Measurements from ENCODE around the gene CLDN9. TPM values are rescaled to one million over a fixed set of nuclear protein-coding genes. Genes with fewer than 3 reads are reported as not detected.
A peak's percentile ranks its signal among the peaks of the same experiment; 100 is the strongest.

CLDN9 gene
- total and polyA plus RNA-seq, 2 experiments from 2014 or later = 3.5 to 8.9 TPM

- H2AFZ ChIP-seq = peak within 1 kb of the TSS; percentile 63
- peak; percentile 75 for DNase-seq (ENCODE audit: low spot score)
- no peak for TF ChIP-seq EZH2 (IDR thresholded peaks at IDR 0.05; ENCODE audit: borderline replicate concordance)
- no peak for TF ChIP-seq CTCF (IDR thresholded peaks at IDR 0.05; ENCODE audit: poor library complexity)
- TF ChIP-seq EZH2phosphoT487 (IDR thresholded peaks at IDR 0.05; ENCODE audit: low read depth, severe bottlenecking, unreplicated experiment) = peak; percentile 6
- H3K4me2 ChIP-seq = peak within 1 kb of the TSS; percentile 90
- H3K9me2 ChIP-seq (replicated peaks; ENCODE audit: insufficient read depth) = no peaks in the 10 kb centered on the region
- 16% methylated on average over 16 of the region's 44 CpGs for WGBS (ENCODE audit: low lambda C conversion rate, missing lambda C conversion rate)
- no peaks in the 10 kb centered on the region for H3K4me1 ChIP-seq (ENCODE audit: insufficient read depth)
- H3K27ac ChIP-seq = no peak within 1 kb of the TSS
- H3K79me2 ChIP-seq = no peaks in the 10 kb centered on the region
- no peaks in the 10 kb centered on the region for H3K9me3 ChIP-seq (ENCODE audit: low read depth)
- no peaks in the 10 kb centered on the region for H4K20me1 ChIP-seq (ENCODE audit: insufficient read depth, poor library complexity, severe bottlenecking)
- H3K27me3 ChIP-seq = peaks cover 35% of the 10 kb centered on the region
- H3K36me3 ChIP-seq (replicated peaks; ENCODE audit: insufficient read depth, low read depth) = no peaks in the 10 kb centered on the region
- H3K4me3 ChIP-seq = peak within 1 kb of the TSS; percentile 32
Measured at GRCh38 chr16:3036726-3037315, 24.1 kb downstream of the CLDN9 start, which contains the start of gene BICDL2. Gene BICDL2 (minus strand): TSS chr16:3036944. CDS start chr16:3035496, 1,448 bp downstream.

- H3K36me3 ChIP-seq (replicated peaks; ENCODE audit: insufficient read depth, low read depth) = no peaks in the 10 kb centered on the region
- H3K4me1 ChIP-seq (ENCODE audit: insufficient read depth) = no peaks in the 10 kb centered on the region
- TF ChIP-seq EZH2phosphoT487 (IDR thresholded peaks at IDR 0.05; ENCODE audit: low read depth, severe bottlenecking, unreplicated experiment) = no peak
- TF ChIP-seq CTCF (IDR thresholded peaks at IDR 0.05; ENCODE audit: poor library complexity) = no peak
- TF ChIP-seq EZH2 (IDR thresholded peaks at IDR 0.05; ENCODE audit: borderline replicate concordance) = no peak
- H2AFZ ChIP-seq = no peak overlapping the region
- WGBS (ENCODE audit: low lambda C conversion rate, missing lambda C conversion rate) = 34% methylated on average over 11 of the region's 11 CpGs
- H4K20me1 ChIP-seq (ENCODE audit: insufficient read depth, poor library complexity, severe bottlenecking) = no peaks in the 10 kb centered on the region
- no peaks in the 10 kb centered on the region for H3K9me2 ChIP-seq (replicated peaks; ENCODE audit: insufficient read depth)
- no peaks in the 10 kb centered on the region for H3K79me2 ChIP-seq
- peak; percentile 71 for DNase-seq (ENCODE audit: low spot score)
- no peak overlapping the region for H3K4me3 ChIP-seq
- H3K27me3 ChIP-seq = peaks cover 42% of the 10 kb centered on the region
- H3K9me3 ChIP-seq (ENCODE audit: low read depth) = no peaks in the 10 kb centered on the region
- no peak overlapping the region for H3K4me2 ChIP-seq
- H3K27ac ChIP-seq = no peak overlapping the region
Measured at GRCh38 chr16:3038256-3038655, 25.5 kb downstream of the CLDN9 start.

- no peak overlapping the region for H2AFZ ChIP-seq
- DNase-seq (ENCODE audit: low spot score) = peak; percentile 41
- 83% methylated on average over 5 of the region's 5 CpGs for WGBS (ENCODE audit: low lambda C conversion rate, missing lambda C conversion rate)
Measured at GRCh38 chr16:3038896-3039295, 26.2 kb downstream of the CLDN9 start.

More at GRCh38 chr16:3038896-3039295, 26.2 kb downstream of the CLDN9 start:
- Histone ChIP-seq H3K4me1 (ENCODE audit: insufficient read depth) (no peaks in the 10 kb centered on the region), H3K27ac (no peak overlapping the region), H3K36me3 (replicated peaks; ENCODE audit: insufficient read depth, low read depth) (no peaks in the 10 kb centered on the region), H3K79me2 (no peaks in the 10 kb centered on the region), H4K20me1 (ENCODE audit: insufficient read depth, poor library complexity, severe bottlenecking) (no peaks in the 10 kb centered on the region), H3K9me2 (replicated peaks; ENCODE audit: insufficient read depth) (no peaks in the 10 kb centered on the region), H3K4me3 (no peak overlapping the region), H3K9me3 (ENCODE audit: low read depth) (no peaks in the 10 kb centered on the region), H3K27me3 (peaks cover 48% of the 10 kb centered on the region), H3K4me2 (no peak overlapping the region)
- TF ChIP-seq EZH2 (IDR thresholded peaks at IDR 0.05; ENCODE audit: borderline replicate concordance) = no peak
- no peak for TF ChIP-seq CTCF (IDR thresholded peaks at IDR 0.05; ENCODE audit: poor library complexity)
- no peak for TF ChIP-seq EZH2phosphoT487 (IDR thresholded peaks at IDR 0.05; ENCODE audit: low read depth, severe bottlenecking, unreplicated experiment)
